IMR-90 (cell line): ENCODE data around the gene GPX4. TPM values are rescaled to one million over a fixed set of nuclear protein-coding genes. Genes with fewer than 3 reads are reported as not detected.

Experiments used
- ATAC-seq: fragments of 200-7000 bp; cut with Tn5 transposase; 2 replicates; pipeline ENCODE4 v1.9.1; 2020; ENCODE audit warnings: low read depth, mild to moderate bottlenecking, moderate library complexity
- BruUV-seq: library from RNA; stranded (reverse); fragments of 400-500 nt; replicated peaks from 2 replicates; lab custom pipeline; 2021; lab: Mats Ljungman, UMichigan
- CTCF ChIA-PET: fragments of 300-600 bp; formaldehyde crosslinking; extraction: SDS; loops from one replicate; lab custom pipeline; 2021; ENCODE audit warnings: antibody characterized with exemption; lab: Yijun Ruan, JAX
- POLR2A ChIA-PET: fragments of 300-600 bp; sonication (Branson Sonifier 250); formaldehyde crosslinking; loops from one replicate; lab custom pipeline; 2022; ENCODE audit warnings: antibody characterized with exemption; ENCODE audit not compliant: unreplicated experiment; lab: Charles Lee
- DNase-seq: peaks from one replicate; pipeline ENCODE4 v3.0.0; 2013
- H2AFZ ChIP-seq: replicated peaks from 2 replicates; pipeline ENCODE3; 2013; ENCODE audit warnings: low read length, mild to moderate bottlenecking; ENCODE audit not compliant: poor library complexity
- H2AK5ac ChIP-seq: 2 replicates; pipeline ENCODE4 v1.6.1; 2013; ENCODE audit warnings: low read depth, low read length, inconsistent platforms
- H2AK9ac ChIP-seq: replicated peaks from 2 replicates; pipeline ENCODE3; 2013; ENCODE audit warnings: mild to moderate bottlenecking, low read depth, low read length, moderate library complexity; ENCODE audit not compliant: poor library complexity
- H2BK120ac ChIP-seq: 2 replicates; pipeline ENCODE4 v1.6.1; 2013; ENCODE audit warnings: low read depth, low read length, inconsistent platforms
- H2BK15ac ChIP-seq: 3 replicates; pipeline ENCODE4 v1.6.1; 2013; ENCODE audit warnings: low read depth, low read length, inconsistent platforms
- H2BK20ac ChIP-seq: 2 replicates; pipeline ENCODE4 v1.6.1; 2013; ENCODE audit warnings: low read depth, mild to moderate bottlenecking, inconsistent platforms, low read length, moderate library complexity
- H2BK5ac ChIP-seq: 2 replicates; pipeline ENCODE4 v1.6.1; 2013; ENCODE audit warnings: mild to moderate bottlenecking, low read depth, low read length, inconsistent platforms; ENCODE audit not compliant: poor library complexity, severe bottlenecking
- H3K14ac ChIP-seq: replicated peaks from 2 replicates; pipeline ENCODE4 v1.6.1; 2013; ENCODE audit warnings: low read depth, low read length, inconsistent platforms
- H3K18ac ChIP-seq: 2 replicates; pipeline ENCODE4 v1.6.1; 2013; ENCODE audit warnings: low read depth, low read length, control low read depth
- H3K23ac ChIP-seq: 2 replicates; pipeline ENCODE4 v1.6.1; 2013; ENCODE audit warnings: low read depth, low read length, inconsistent platforms
- H3K27ac ChIP-seq: 2 replicates; pipeline ENCODE4 v1.5.1; 2013; ENCODE audit warnings: mild to moderate bottlenecking, control low read depth, low read length; ENCODE audit not compliant: insufficient read depth
- H3K27me3 ChIP-seq: 2 replicates; pipeline ENCODE4 v1.6.1; 2013; ENCODE audit warnings: low read length; ENCODE audit not compliant: control insufficient read depth, insufficient read depth
- H3K36me3 ChIP-seq: 2 replicates; pipeline ENCODE4 v1.6.1; 2013; ENCODE audit warnings: low read length, mixed read lengths; ENCODE audit not compliant: control insufficient read depth, insufficient read depth
- H3K4ac ChIP-seq: 2 replicates; pipeline ENCODE4 v1.6.1; 2013; ENCODE audit warnings: low read depth, low read length, inconsistent platforms
- H3K4me1 ChIP-seq: 2 replicates; pipeline ENCODE4 v1.6.1; 2013; ENCODE audit warnings: low read length, mixed read lengths; ENCODE audit not compliant: control insufficient read depth, insufficient read depth
- H3K4me2 ChIP-seq: 2 replicates; pipeline ENCODE4 v1.6.1; 2013; ENCODE audit warnings: low read depth, mild to moderate bottlenecking, control low read depth, low read length, moderate library complexity
- H3K4me3 ChIP-seq: 2 replicates; pipeline ENCODE4 v1.5.1; 2013; ENCODE audit warnings: low read depth, mild to moderate bottlenecking, control low read depth, low read length, moderate library complexity; ENCODE audit not compliant: insufficient read depth
- H3K56ac ChIP-seq: 2 replicates; pipeline ENCODE4 v1.6.1; 2013; ENCODE audit warnings: low read length, inconsistent platforms; ENCODE audit not compliant: insufficient read depth; ENCODE audit errors: extremely low read depth
- H3K79me1 ChIP-seq, 2 experiments: 2 replicates each; pipeline ENCODE4 v1.6.1; 2013; ENCODE audit warnings: low read length in 2 of 2, inconsistent platforms in 1 of 2, low read depth in 1 of 2
- H3K9ac ChIP-seq: 2 replicates; pipeline ENCODE4 v1.6.1; 2013; ENCODE audit warnings: low read depth, low read length, control low read depth
- H3K9me1 ChIP-seq: 2 replicates; pipeline ENCODE4 v1.6.1; 2013; ENCODE audit warnings: low read length, inconsistent platforms; ENCODE audit not compliant: insufficient read depth
- H3K9me3 ChIP-seq: 2 replicates; pipeline ENCODE4 v1.6.1; 2013; ENCODE audit warnings: low read length; ENCODE audit not compliant: control insufficient read depth, insufficient read depth
- H4K20me1 ChIP-seq: 2 replicates; pipeline ENCODE4 v1.6.1; 2013; ENCODE audit warnings: low read length, inconsistent platforms; ENCODE audit not compliant: insufficient read depth
- H4K5ac ChIP-seq: 2 replicates; pipeline ENCODE4 v1.6.1; 2013; ENCODE audit warnings: mild to moderate bottlenecking, low read depth, low read length, control low read depth
- H4K8ac ChIP-seq, 2 experiments: 2 replicates each; pipeline ENCODE4 v1.6.1; 2013; ENCODE audit warnings: low read depth in 2 of 2, low read length in 2 of 2, control low read depth in 1 of 2, inconsistent platforms in 1 of 2
- H4K91ac ChIP-seq: 2 replicates; pipeline ENCODE4 v1.6.1; 2013; ENCODE audit warnings: low read depth, low read length, inconsistent platforms; ENCODE audit not compliant: insufficient read depth
- BHLHE40 ChIP-seq: fragments of 150-350 bp; IDR thresholded peaks from 2 replicates; pipeline ENCODE4 v1.6.1; 2016; ENCODE audit warnings: mild to moderate bottlenecking, low read depth, low read length
- CTCF ChIP-seq: conservative IDR thresholded peaks from 2 replicates; pipeline ENCODE4 v1.5.1; 2012; ENCODE audit warnings: mild to moderate bottlenecking, low read depth, low read length, improper control_type of control experiment
- FOS ChIP-seq: fragments of 150-350 bp; IDR thresholded peaks from 2 replicates; pipeline ENCODE4 v1.6.1; 2016; ENCODE audit warnings: low read depth, low read length
- MAFK ChIP-seq: IDR thresholded peaks from 2 replicates; pipeline ENCODE4 v1.6.1; 2012; ENCODE audit warnings: low read depth, low read length, improper control_type of control experiment
- MAZ ChIP-seq: IDR thresholded peaks from 2 replicates; pipeline ENCODE4 v1.6.1; 2012; ENCODE audit warnings: low read depth, mild to moderate bottlenecking, low read length, improper control_type of control experiment, moderate library complexity, borderline replicate concordance
- NFE2L2 ChIP-seq: fragments of 150-350 bp; IDR thresholded peaks from 2 replicates; pipeline ENCODE4 v1.6.1; 2016; ENCODE audit warnings: low read depth, mild to moderate bottlenecking, low read length
- POLR2A ChIP-seq: IDR thresholded peaks from 2 replicates; pipeline ENCODE4 v1.6.1; 2012; ENCODE audit warnings: mild to moderate bottlenecking, low read depth, low read length
- USF2 ChIP-seq: fragments of 150-350 bp; IDR thresholded peaks from 2 replicates; pipeline ENCODE4 v1.6.1; 2017; ENCODE audit warnings: mild to moderate bottlenecking, antibody characterized with exemption, low read length, low read depth
- WGBS, 2 experiments: methylation state at CpG; one replicate each; pipeline versions ENCODE4 v1.1.5 to v1.1.7; 2013; ENCODE audit warnings: missing lambda C conversion rate in 2 of 2; ENCODE audit not compliant: insufficient read length in 1 of 2; ENCODE audit errors: extremely low coverage in 2 of 2; 5-methylcytosine and 5-hydroxymethylcytosine counted together
- dilution Hi-C: fragments of 300-500 bp; cut with HindIII; formaldehyde crosslinking; loops from one replicate; pipeline ENCODE4 v1.14.3; 2018; ENCODE audit warnings: low sequenced_read_pairs; ENCODE audit not compliant: unreplicated experiment
- in situ Hi-C: fragments of 300-500 bp; cut with MboI; formaldehyde crosslinking; loops from 3 replicates; pipeline ENCODE4 v1.14.3; 2019; ENCODE audit warnings: low sequenced_read_pairs, inconsistent platforms, mixed read lengths
- intact Hi-C: fragments of 100-400 bp; cut with micrococcal nuclease; formaldehyde crosslinking; loops from 2 replicates; pipeline ENCODE4 v1.10.0; 2022
- polyA plus RNA-seq, 3 experiments: library from polyadenylated mRNA; depleted of rRNA; stranded (reverse); fragments of >200 nt; gene quantifications; 2 replicates each; pipeline ENCODE4 v1.2.3, GENCODE V29; 2012; ENCODE audit warnings: low replicate concordance in 1 of 3
- total RNA-seq: library from RNA; depleted of rRNA; stranded (reverse); fragments of >200 nt; gene quantifications from 2 replicates; pipeline ENCODE4 v1.2.3, GENCODE V29; 2012
- TF ChIP-seq, protein P1 (sequence below): fragments of 150-350 bp; IDR thresholded peaks from 2 replicates; pipeline ENCODE4 v1.6.1; 2016; ENCODE audit warnings: low read depth, mild to moderate bottlenecking, low read length, moderate library complexity, borderline replicate concordance

The GPX4 gene
- total and polyA plus RNA-seq, 2 of the 4 experiments (the other 2 are of a cell fraction), result 357 to 1,083 TPM

DNA sequence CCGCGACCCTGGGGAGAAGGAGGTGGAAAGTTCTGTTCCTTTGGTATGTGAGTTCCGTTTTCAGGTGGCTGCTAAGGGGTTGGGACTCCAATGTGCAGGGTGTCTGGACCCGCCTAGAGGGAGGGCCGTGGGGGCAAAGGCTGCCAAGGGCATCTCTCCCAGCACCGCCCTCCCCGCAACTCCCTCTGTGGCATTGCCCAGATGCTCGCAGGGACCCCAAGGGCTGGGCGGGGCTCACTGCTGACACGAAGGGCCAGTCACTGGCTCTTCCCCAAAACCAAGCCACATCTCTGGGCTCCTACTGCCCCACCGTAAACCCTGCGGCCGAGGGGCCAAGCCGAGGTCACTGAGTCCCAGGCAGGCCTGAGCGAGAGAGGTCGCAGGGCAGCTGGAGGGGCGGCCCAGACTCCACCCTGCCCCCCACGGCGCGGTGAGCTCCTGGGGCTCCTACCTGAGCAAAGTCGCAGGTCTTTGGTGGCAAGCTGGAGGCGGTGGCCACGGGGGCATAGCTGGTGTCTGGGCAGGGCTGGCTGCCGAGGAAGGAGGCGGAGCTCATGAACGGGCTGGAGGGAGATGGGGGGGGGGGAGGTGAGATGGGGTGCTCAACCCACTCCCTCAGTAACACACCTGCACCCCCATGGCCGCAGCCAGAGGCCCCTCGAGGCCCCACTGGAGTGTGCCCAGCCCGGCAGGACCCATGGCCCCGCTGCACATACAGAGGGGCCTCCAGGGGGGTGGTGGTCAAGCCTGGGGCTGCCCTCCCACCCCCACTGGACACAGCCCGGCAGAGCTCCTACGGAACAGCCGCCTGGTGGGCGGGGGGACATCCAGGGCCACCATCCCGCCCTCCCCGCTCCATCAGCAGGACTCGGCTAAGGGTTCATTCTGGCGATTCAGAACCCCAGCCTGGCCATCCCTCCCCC, 43.3 kb downstream of the GPX4 start (continued):
- TF ChIP-seq NFE2L2, result no peak

DNA sequence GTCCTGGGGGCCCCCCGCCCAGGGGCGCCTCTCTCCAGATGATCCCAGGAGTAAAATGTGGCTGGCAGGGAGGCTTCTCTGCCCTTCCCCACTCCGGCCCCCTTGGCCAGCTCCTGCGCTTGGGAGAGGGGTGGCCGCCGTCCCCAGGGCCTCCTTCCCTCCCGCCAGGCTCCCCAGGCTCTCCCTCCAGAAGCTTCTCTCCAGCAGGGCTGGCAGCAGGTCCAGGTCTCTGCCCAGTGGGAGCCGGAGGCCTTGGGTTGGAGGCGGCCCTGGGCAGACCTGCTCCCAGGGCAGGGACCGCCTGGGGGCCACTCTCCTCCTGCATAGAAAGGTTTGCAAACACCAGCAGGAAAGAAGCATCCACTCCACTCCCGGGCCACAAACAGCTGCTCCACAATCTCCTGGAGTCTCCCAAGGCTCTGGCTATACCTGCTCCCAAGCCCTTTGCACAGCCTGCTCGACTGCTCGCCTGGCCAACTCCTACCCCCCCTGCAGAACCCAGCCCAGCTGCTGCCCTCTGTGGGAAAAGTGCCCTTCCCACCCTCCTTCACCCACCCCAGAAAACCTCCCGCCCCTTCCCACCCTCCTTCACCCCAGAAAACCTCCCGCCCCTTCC, 44.2 kb downstream of the GPX4 start:
- Histone ChIP-seq H2AK9ac (no peak overlapping the region), H3K9ac (no peak overlapping the region), H3K4me2 (no peak overlapping the region), H3K27me3 (no peaks in the 10 kb centered on the region), H3K14ac (no peak overlapping the region), H3K23ac (no peak overlapping the region), H2BK5ac (no peak overlapping the region), H2BK120ac (no peak overlapping the region), H2AK5ac (no peak overlapping the region), H3K56ac (no peak overlapping the region), H2BK20ac (no peak overlapping the region), H3K18ac (no peak overlapping the region), H4K8ac (no peak overlapping the region), H4K91ac (no peak overlapping the region), H4K20me1 (peaks cover 8% of the 10 kb centered on the region; the same call in 1 of the 2 replicates), H3K36me3 (peaks cover 67% of the 10 kb centered on the region), H2BK15ac (no peak overlapping the region), H4K5ac (no peak overlapping the region), H3K9me1 (no peaks in the 10 kb centered on the region), H3K79me1 (peaks cover 11 to 53% of the 10 kb centered on the region in 2 experiments), H3K27ac (no peak overlapping the region), H3K9me3 (no peaks in the 10 kb centered on the region), H3K4ac (no peak overlapping the region), H3K4me1 (no peaks in the 10 kb centered on the region), H2AFZ (no peak overlapping the region), H3K4me3 (no peak overlapping the region)
- POLR2A ChIA-PET, result no interaction called here
- ATAC-seq, result no peak
- BruUV-seq, result no TSS peak
- TF ChIP-seq MAZ, result no peak
- no peak for TF ChIP-seq MAFK
- no peak for TF ChIP-seq BHLHE40
- TF ChIP-seq FOS, result no peak
- TF ChIP-seq CTCF, result no peak
- TF ChIP-seq USF2, result no peak
- no peak for TF ChIP-seq POLR2A
- TF ChIP-seq, protein P1, sequence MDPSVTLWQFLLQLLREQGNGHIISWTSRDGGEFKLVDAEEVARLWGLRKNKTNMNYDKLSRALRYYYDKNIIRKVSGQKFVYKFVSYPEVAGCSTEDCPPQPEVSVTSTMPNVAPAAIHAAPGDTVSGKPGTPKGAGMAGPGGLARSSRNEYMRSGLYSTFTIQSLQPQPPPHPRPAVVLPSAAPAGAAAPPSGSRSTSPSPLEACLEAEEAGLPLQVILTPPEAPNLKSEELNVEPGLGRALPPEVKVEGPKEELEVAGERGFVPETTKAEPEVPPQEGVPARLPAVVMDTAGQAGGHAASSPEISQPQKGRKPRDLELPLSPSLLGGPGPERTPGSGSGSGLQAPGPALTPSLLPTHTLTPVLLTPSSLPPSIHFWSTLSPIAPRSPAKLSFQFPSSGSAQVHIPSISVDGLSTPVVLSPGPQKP, result no peak
- CTCF ChIA-PET, result no interaction called here
- dilution Hi-C loops, result no loop called here
- in situ Hi-C loops, result no loop called here
- intact Hi-C loops, result no loop called here
- no peak for DNase-seq
- WGBS, 2 experiments, result 93% methylated on average over 3 of the region's 15 CpGs; no CpG with 5 or more reads in 1 of the 2 experiments
